Measurements from ENCODE around the gene MRPL43.

DNA sequence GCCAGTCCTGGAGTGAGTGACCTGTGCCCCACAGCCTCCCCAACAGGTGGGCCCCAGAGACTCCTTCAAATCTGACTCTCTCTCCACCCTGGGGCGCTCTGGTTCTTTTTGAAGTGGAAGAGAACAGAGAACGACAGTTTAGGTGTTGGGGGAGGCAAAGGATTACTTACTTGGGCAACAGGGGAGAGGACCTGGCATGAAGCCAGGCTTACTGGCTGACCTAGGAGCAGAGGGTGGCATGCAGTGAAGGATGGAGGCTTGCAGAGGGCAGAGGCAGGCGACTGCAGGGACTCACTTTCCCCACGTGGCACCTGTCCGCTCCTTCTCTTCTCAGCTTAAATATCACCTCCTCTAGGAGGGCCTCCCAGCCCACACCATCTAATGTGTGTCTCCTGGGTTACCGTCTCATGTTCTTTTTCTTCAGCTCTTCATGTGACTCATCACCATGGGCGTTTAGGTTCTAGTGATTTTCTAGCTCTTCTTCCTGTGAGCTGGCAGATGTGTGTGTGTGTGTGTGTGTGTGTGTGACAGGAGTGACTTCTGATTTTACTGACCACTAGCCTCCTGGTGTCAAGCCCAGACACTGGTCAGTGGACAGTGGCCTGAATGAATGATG lies 27.8 kb upstream of the MRPL43 start:
- TF ChIP-seq EGR1 (IDR thresholded peaks at IDR 0.05; ENCODE audit: low read depth) (no peak), POLR2AphosphoS5 (IDR thresholded peaks at IDR 0.05; ENCODE audit: low read depth, low read length) (no peak), CBX3 (IDR thresholded peaks at IDR 0.05; ENCODE audit: low read depth) (no peak), SIN3A (IDR thresholded peaks at IDR 0.05; ENCODE audit: low read depth) (no peak), POLR2A (IDR thresholded peaks at IDR 0.05; ENCODE audit: borderline replicate concordance, extremely low read depth, insufficient read depth, insufficient read length) (no peak), JUND (IDR thresholded peaks at IDR 0.05) (no peak), EZH2phosphoT487 (IDR thresholded peaks at IDR 0.05; ENCODE audit: borderline replicate concordance) (no peak), EZH2 (IDR thresholded peaks at IDR 0.05) (no peak), ELF1 (IDR thresholded peaks at IDR 0.05; ENCODE audit: borderline replicate concordance, low read depth) (no peak), CEBPB (IDR thresholded peaks at IDR 0.05; ENCODE audit: low read depth) (no peak), SP1 (IDR thresholded peaks at IDR 0.05; ENCODE audit: low read depth) (no peak), TCF7L2 (IDR thresholded peaks at IDR 0.05; ENCODE audit: borderline replicate concordance, extremely low read depth, insufficient read depth, insufficient read length) (no peak), ATF3 (IDR thresholded peaks at IDR 0.05) (no peak)
- TF ChIP-seq, protein P1, sequence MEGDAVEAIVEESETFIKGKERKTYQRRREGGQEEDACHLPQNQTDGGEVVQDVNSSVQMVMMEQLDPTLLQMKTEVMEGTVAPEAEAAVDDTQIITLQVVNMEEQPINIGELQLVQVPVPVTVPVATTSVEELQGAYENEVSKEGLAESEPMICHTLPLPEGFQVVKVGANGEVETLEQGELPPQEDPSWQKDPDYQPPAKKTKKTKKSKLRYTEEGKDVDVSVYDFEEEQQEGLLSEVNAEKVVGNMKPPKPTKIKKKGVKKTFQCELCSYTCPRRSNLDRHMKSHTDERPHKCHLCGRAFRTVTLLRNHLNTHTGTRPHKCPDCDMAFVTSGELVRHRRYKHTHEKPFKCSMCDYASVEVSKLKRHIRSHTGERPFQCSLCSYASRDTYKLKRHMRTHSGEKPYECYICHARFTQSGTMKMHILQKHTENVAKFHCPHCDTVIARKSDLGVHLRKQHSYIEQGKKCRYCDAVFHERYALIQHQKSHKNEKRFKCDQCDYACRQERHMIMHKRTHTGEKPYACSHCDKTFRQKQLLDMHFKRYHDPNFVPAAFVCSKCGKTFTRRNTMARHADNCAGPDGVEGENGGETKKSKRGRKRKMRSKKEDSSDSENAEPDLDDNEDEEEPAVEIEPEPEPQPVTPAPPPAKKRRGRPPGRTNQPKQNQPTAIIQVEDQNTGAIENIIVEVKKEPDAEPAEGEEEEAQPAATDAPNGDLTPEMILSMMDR (IDR thresholded peaks at IDR 0.05 in 2 of 3, conservative IDR thresholded peaks at IDR 0.05 in 1 of 3; ENCODE audit: borderline replicate concordance in 1 of 3, insufficient read depth in 1 of 3, low read depth in 2 of 3, low read length in 2 of 3), result no peak

All from HCT116 (cell line).